K562 (cell line): Measurements from ENCODE around the gene C2orf69. TPM values are rescaled to one million over a fixed set of nuclear protein-coding genes. Genes with fewer than 3 reads are reported as not detected.

Experiments
- ATAC-seq: fragments of 200-7000 bp; cut with Tn5 transposase; 3 replicates; pipeline ENCODE4 v1.9.1; 2020; ENCODE audit warnings: moderate library complexity
- BruUV-seq: library from RNA; stranded (reverse); fragments of 400-500 nt; replicated peaks from 2 replicates; lab custom pipeline; 2021; lab: Mats Ljungman, UMichigan
- CTCF ChIA-PET: fragments of 300-600 bp; formaldehyde crosslinking; extraction: SDS; loops from one replicate; lab custom pipeline; 2021; ENCODE audit warnings: low intra/inter-chr PET ratio; lab: Yijun Ruan, JAX
- POLR2A ChIA-PET: fragments of 300-600, 350-650 bp; sonication (Branson Sonifier 250); formaldehyde crosslinking; extraction: SDS; loops from one replicate; lab custom pipeline; 2021; ENCODE audit warnings: antibody characterized with exemption, inconsistent platforms; lab: Yijun Ruan, JAX
- DNase-seq, 4 experiments: peaks; one replicate each; pipeline versions ENCODE4 v3.0.0 to v3.0.0-alpha.2; 2011 to 2018; ENCODE audit warnings: low spot score in 3 of 4, mixed read lengths in 3 of 4; ENCODE audit errors: extremely low read depth in 1 of 4
- FAIRE-seq: peaks from 2 replicates; lab custom pipeline; 2011; peaks lifted over from hg19 to GRCh38; lab: Jason Lieb, UNC
- H2AFZ ChIP-seq: 2 replicates; pipeline ENCODE4 v1.6.0; 2011; ENCODE audit warnings: low read depth, low read length, control low read depth, inconsistent platforms
- H3K27ac ChIP-seq: fragments of 200-600 bp; 3 replicates; pipeline ENCODE4 v1.8.0; 2011; ENCODE audit warnings: low read depth, mild to moderate bottlenecking, control low read depth, inconsistent platforms, low read length, moderate library complexity, mixed read lengths; ENCODE audit errors: extremely low read depth
- H3K27me3 ChIP-seq, 2 experiments: fragments of 300-600 bp in 1 of 2; 2 replicates in 1 of 2; 3 replicates in 1 of 2; pipeline versions ENCODE4 v1.6.0 to v1.8.0; 2011; ENCODE audit warnings: inconsistent platforms in 2 of 2, low read length in 2 of 2, mild to moderate bottlenecking in 1 of 2, mixed read lengths in 1 of 2, moderate library complexity in 1 of 2; ENCODE audit not compliant: control insufficient read depth in 2 of 2, insufficient read depth in 2 of 2
- H3K36me3 ChIP-seq: fragments of 300-600 bp; 3 replicates; pipeline ENCODE4 v1.8.0; 2011; ENCODE audit warnings: mild to moderate bottlenecking, low read length, inconsistent platforms; ENCODE audit not compliant: control insufficient read depth, insufficient read depth
- H3K4me1 ChIP-seq, 2 experiments: fragments of 200-600 bp in 1 of 2; replicated peaks in 1 of 2; 2 replicates in 1 of 2; 3 replicates in 1 of 2; pipeline versions ENCODE4 v1.5.1 to v1.8.0; 2011; ENCODE audit warnings: inconsistent platforms in 2 of 2, low read length in 2 of 2, mild to moderate bottlenecking in 1 of 2, mixed read lengths in 1 of 2, moderate library complexity in 1 of 2; ENCODE audit not compliant: control insufficient read depth in 2 of 2, insufficient read depth in 2 of 2
- H3K4me2 ChIP-seq: 2 replicates; pipeline ENCODE4 v1.6.1; 2011; ENCODE audit warnings: low read length, control low read depth, inconsistent platforms, mixed read lengths; ENCODE audit not compliant: insufficient read depth
- H3K4me3 ChIP-seq: fragments of 200-600 bp; sonication (generic), shearing (Covaris generic); 2 replicates; pipeline ENCODE4 v1.5.1; 2016; ENCODE audit warnings: control low read depth, inconsistent platforms
- H3K79me2 ChIP-seq: fragments of 200-600 bp; 3 replicates; pipeline ENCODE4 v1.8.0; 2011; ENCODE audit warnings: low read length, inconsistent platforms; ENCODE audit not compliant: control insufficient read depth, insufficient read depth
- H3K9ac ChIP-seq, 2 experiments: 2 replicates each; pipeline versions ENCODE4 v1.6.0 to v1.6.1; 2011; ENCODE audit warnings: low read depth in 2 of 2, low read length in 2 of 2, control low read depth in 1 of 2, inconsistent platforms in 1 of 2, mild to moderate bottlenecking in 1 of 2, mixed read lengths in 1 of 2; ENCODE audit not compliant: insufficient read depth in 1 of 2
- H3K9me1 ChIP-seq: one replicate; pipeline ENCODE4 v1.6.0; 2011; ENCODE audit warnings: inconsistent platforms, mild to moderate bottlenecking, low read length, moderate library complexity; ENCODE audit not compliant: control insufficient read depth, insufficient read depth
- H3K9me3 ChIP-seq: replicated peaks from 2 replicates; pipeline ENCODE4 v1.5.1; 2011; ENCODE audit warnings: low read depth, low read length, inconsistent platforms; ENCODE audit not compliant: control insufficient read depth, insufficient read depth
- H4K20me1 ChIP-seq: replicated peaks from 2 replicates; pipeline ENCODE4 v1.6.1; 2011; ENCODE audit warnings: low read length, inconsistent platforms, mixed read lengths; ENCODE audit not compliant: control insufficient read depth, insufficient read depth
- ATF3 ChIP-seq, 2 experiments: fragments of 450-650 bp in 1 of 2; sonication (generic) in 1 of 2; formaldehyde crosslinking in 1 of 2; IDR thresholded peaks in 1 of 2; conservative IDR thresholded peaks in 1 of 2; 2 replicates each; pipeline versions ENCODE4 v1.6.1 to v1.8.1; 2016 to 2023; ENCODE audit warnings: mild to moderate bottlenecking in 2 of 2, moderate library complexity in 2 of 2, inconsistent platforms in 1 of 2, missing genetic modification reagents in 1 of 2
- BCLAF1 ChIP-seq, 2 experiments: fragments of 450-650 bp in 1 of 2; IDR thresholded peaks; 2 replicates each; pipeline ENCODE4 v1.6.1; 2011 to 2017; ENCODE audit warnings: low read depth in 2 of 2, antibody characterized with exemption in 1 of 2, borderline replicate concordance in 1 of 2, low read length in 1 of 2, mild to moderate bottlenecking in 1 of 2, mixed read lengths in 1 of 2; ENCODE audit not compliant: control insufficient read depth in 1 of 2
- CHAMP1 ChIP-seq: fragments of 450-650 bp; IDR thresholded peaks from 2 replicates; pipeline ENCODE4 v1.6.1; 2016; ENCODE audit warnings: mild to moderate bottlenecking
- ETV1 ChIP-seq: fragments of 450-650 bp; conservative IDR thresholded peaks from 2 replicates; pipeline ENCODE4 v1.6.1; 2016; ENCODE audit warnings: missing genetic modification characterization, control low read depth, low read depth, missing compliant biosample characterization
- GTF2E2 ChIP-seq: fragments of 200-800 bp; sonication (Bioruptor generic); IDR thresholded peaks from 2 replicates; pipeline ENCODE4 v1.6.1; 2016; ENCODE audit warnings: missing genetic modification characterization, missing compliant biosample characterization
- MTA2 ChIP-seq: fragments of 450-650 bp; IDR thresholded peaks from 2 replicates; pipeline ENCODE4 v1.6.1; 2016; ENCODE audit warnings: low read depth
- MYNN ChIP-seq, 2 experiments: sonication (generic); formaldehyde crosslinking in 1 of 2; IDR thresholded peaks; 2 replicates each; pipeline versions ENCODE4 v1.5.0 to v1.6.1; 2016 to 2020; ENCODE audit warnings: antibody characterized with exemption in 1 of 2, missing genetic modification reagents in 1 of 2
- NFYB ChIP-seq: IDR thresholded peaks from 2 replicates; pipeline ENCODE4 v1.6.1; 2011; ENCODE audit warnings: mild to moderate bottlenecking, moderate library complexity; ENCODE audit not compliant: insufficient read length; ENCODE audit errors: extremely low read depth
- SAFB2 ChIP-seq: fragments of 200-400 bp; formaldehyde crosslinking; IDR thresholded peaks from 2 replicates; pipeline ENCODE4 v1.6.1; 2018; ENCODE audit warnings: borderline replicate concordance, low read length, low read depth, moderate library complexity; ENCODE audit not compliant: severe bottlenecking
- TCF3 ChIP-seq: sonication (generic); formaldehyde crosslinking; IDR thresholded peaks from 2 replicates; pipeline ENCODE4 v1.4.0; 2020; ENCODE audit warnings: mild to moderate bottlenecking, missing genetic modification reagents
- U2AF2 ChIP-seq: fragments of 200-400 bp; formaldehyde crosslinking; optimal IDR thresholded peaks from 2 replicates; pipeline ENCODE3; 2017; ENCODE audit warnings: low read depth, mild to moderate bottlenecking, low read length
- YY1 ChIP-seq, 3 experiments: IDR thresholded peaks; 2 replicates each; pipeline ENCODE4 v1.6.1; 2011; ENCODE audit warnings: low read length in 2 of 3, mild to moderate bottlenecking in 2 of 3, moderate library complexity in 2 of 3, borderline replicate concordance in 1 of 3, control low read depth in 1 of 3, low read depth in 1 of 3; ENCODE audit not compliant: insufficient read depth in 3 of 3, insufficient replicate concordance in 2 of 3, control insufficient read depth in 1 of 3, insufficient read length in 1 of 3; ENCODE audit errors: extremely low read depth in 1 of 3
- ZBTB17 ChIP-seq: fragments of 450-650 bp; formaldehyde crosslinking; IDR thresholded peaks from 2 replicates; pipeline ENCODE4 v1.4.0; 2020; ENCODE audit warnings: mild to moderate bottlenecking
- ZNF764 ChIP-seq: fragments of 250-450 bp; sonication (Bioruptor Pico); IDR thresholded peaks from 2 replicates; pipeline ENCODE4 v1.4.0; 2020; ENCODE audit warnings: low read depth, mild to moderate bottlenecking, moderate library complexity
- ZNF79 ChIP-seq: fragments of 250-450 bp; sonication (Bioruptor Pico); IDR thresholded peaks from 2 replicates; pipeline ENCODE4 v1.4.0; 2020; ENCODE audit warnings: low read depth, mild to moderate bottlenecking, moderate library complexity
- WGBS: fragments of 100-300 bp; shearing (Covaris generic); methylation state at CpG from one replicate; pipeline ENCODE4 v1.1.6; 2016; ENCODE audit warnings: low coverage, mixed read lengths; ENCODE audit not compliant: insufficient coverage; ENCODE audit errors: missing lambda C conversion rate; 5-methylcytosine and 5-hydroxymethylcytosine counted together
- in situ Hi-C: fragments of 300-500 bp; cut with MboI; formaldehyde crosslinking; loops from 4 replicates; pipeline ENCODE4 v1.15.0; 2018; ENCODE audit warnings: inconsistent platforms, mixed read lengths
- intact Hi-C: fragments of 100-400 bp; cut with micrococcal nuclease; formaldehyde crosslinking; loops from 2 replicates; pipeline ENCODE4 v1.14.2; 2022
- polyA plus RNA-seq, 8 experiments: library from polyadenylated mRNA; depleted of rRNA in 4 of 8; stranded (reverse) in 5 of 8; unstranded in 3 of 8; fragments of >200 nt; fragmentation: Nextera tagmentation in 2 of 8; fragmentation: Illumina TruSeq in 1 of 8; extraction: Ambion mirVana in 2 of 8; extraction: Trizol in 1 of 8; gene quantifications; 2 replicates each; pipeline versions ENCODE4 v1.2.1 to v1.2.3, GENCODE V29; 2011 to 2014; ENCODE audit warnings: inconsistent platforms in 1 of 8, missing spikeins in 1 of 8
- total RNA-seq, 7 experiments: library from RNA; depleted of rRNA in 6 of 7; stranded (reverse); fragments of >200 nt in 6 of 7; fragmentation: Illumina TruSeq in 2 of 7; extraction: Trizol in 2 of 7; gene quantifications; 2 replicates each; pipeline versions ENCODE4 v1.2.1 to v1.2.3, GENCODE V29; 2011 to 2021; ENCODE audit warnings: low replicate concordance in 1 of 7

The C2orf69 gene
- total and polyA plus RNA-seq, 9 of the 15 experiments (the other 6 are each of a cell fraction or from before 2014, with no cell fraction given): 3.4 to 9.8 (median 5.7) TPM

GRCh38 chr2:199950396-199950795, 39.3 kb downstream of the C2orf69 start:
- ChIA-PET POLR2A (no interaction called here), CTCF (no interaction called here)
- no peaks in the 10 kb centered on the region for H3K9me1 ChIP-seq
- FAIRE-seq (no peak), DNase-seq (no peak), ATAC-seq (no peak)
- BruUV-seq: no TSS peak
- no peaks in the 10 kb centered on the region for H3K27me3 ChIP-seq
- peaks cover 52% of the 10 kb centered on the region for H3K79me2 ChIP-seq
- in situ Hi-C loops (loop anchor here (25.0 kb wide), 1 partner anchor 1262 kb away; no protein-coding TSS in a partner anchor), intact Hi-C loops (no loop called here)
- H3K4me3 ChIP-seq: no peak overlapping the region
- no peaks in the 10 kb centered on the region for H3K9me3 ChIP-seq
- WGBS: 97% methylated on average over 4 of the region's 5 CpGs
- peaks cover 0 to 6% of the 10 kb centered on the region in 2 experiments; a peak in 3 of 5 replicates for H3K4me1 ChIP-seq
- no peak overlapping the region for H3K27ac ChIP-seq
- H4K20me1 ChIP-seq: no peaks in the 10 kb centered on the region
- H2AFZ ChIP-seq: no peak overlapping the region
- no peak overlapping the region for H3K9ac ChIP-seq
- no peak overlapping the region for H3K4me2 ChIP-seq
- peaks cover 55% of the 10 kb centered on the region for H3K36me3 ChIP-seq
- TF ChIP-seq MYNN (IDR thresholded peaks at IDR 0.05) (no peak), MYNN (CRISPR knock-in tag; IDR thresholded peaks at IDR 0.05) (no peak), ZBTB17 (no peak), CHAMP1 (no peak), ZNF764 (no peak), ATF3 (IDR thresholded peaks at IDR 0.05) (no peak), ATF3 (CRISPR knock-in tag; conservative IDR thresholded peaks at IDR 0.05) (no peak), GTF2E2 (tag) (no peak), ZNF79 (CRISPR knock-in tag) (no peak), BCLAF1 (IDR thresholded peaks at IDR 0.05; ENCODE audit: borderline replicate concordance in 1 of 2, control insufficient read depth in 1 of 2, low read depth in 2 of 2, low read length in 1 of 2) (no peak), U2AF2 (no peak), ETV1 (tag) (no peak), YY1 (IDR thresholded peaks at IDR 0.05; ENCODE audit: borderline replicate concordance in 1 of 3, control insufficient read depth in 1 of 3, extremely low read depth in 1 of 3, insufficient read depth in 3 of 3, insufficient read length in 1 of 3, insufficient replicate concordance in 2 of 3, low read depth in 1 of 3, low read length in 2 of 3) (no peak), SAFB2 (no peak), MTA2 (no peak), TCF3 (CRISPR knock-in tag) (no peak), NFYB (no peak)
